Stomach (tissue), 9 donors: ENCODE results near the gene MRPS31. TPM values are rescaled to one million over a fixed set of nuclear protein-coding genes. Genes with fewer than 3 reads are reported as not detected.

Source experiments
- DNase-seq, 2 donors: peaks; one replicate each; pipeline versions ENCODE4 v3.0.0 to v3.0.0-alpha.2; 2013 to 2019
- H3K27ac ChIP-seq, 5 donors: fragments of 200-600 bp in 4 of 5; sonication (generic) in 4 of 5; one replicate each; pipeline ENCODE4 v1.5.1; 2013 to 2019; ENCODE audit warnings: mild to moderate bottlenecking in 1 of 5, moderate library complexity in 1 of 5
- H3K27me3 ChIP-seq, 3 donors: fragments of 200-600 bp; sonication (generic); one replicate each; pipeline ENCODE4 v1.5.1; 2017 to 2019; ENCODE audit warnings: mixed run types in 1 of 3
- H3K36me3 ChIP-seq, 4 donors: fragments of 200-600 bp; sonication (generic); 1 replicate in 3 of 4; 2 replicates in 1 of 4; pipeline ENCODE4 v1.5.1; 2016 to 2019
- H3K4me1 ChIP-seq, 4 donors: fragments of 200-600 bp; sonication (generic); one replicate each; pipeline ENCODE4 v1.5.1; 2016 to 2019
- H3K4me3 ChIP-seq, 4 donors: fragments of 200-600 bp; sonication (generic) in 3 of 4; one replicate each; pipeline ENCODE4 v1.5.1; 2016 to 2019; ENCODE audit warnings: mild to moderate bottlenecking in 1 of 4
- H3K9me3 ChIP-seq, 4 donors: fragments of 200-600 bp; sonication (generic); one replicate each; pipeline ENCODE4 v1.5.1; 2016 to 2019
- EP300 ChIP-seq: sonication (generic); formaldehyde crosslinking; IDR thresholded peaks from one replicate; pipeline ENCODE4 v1.6.1; 2017; ENCODE audit warnings: antibody characterized with exemption
- POLR2A ChIP-seq, 4 donors: fragments of 450-650 bp; IDR thresholded peaks; one replicate each; pipeline ENCODE4 v1.6.1; 2016; ENCODE audit warnings: antibody characterized with exemption in 4 of 4, control low read depth in 2 of 4, mild to moderate bottlenecking in 1 of 4, moderate library complexity in 1 of 4
- POLR2AphosphoS5 ChIP-seq, 3 donors: sonication (generic); formaldehyde crosslinking; IDR thresholded peaks; one replicate each; pipeline ENCODE4 v1.6.1; 2016; ENCODE audit warnings: antibody characterized with exemption in 3 of 3
- WGBS, 5 donors: extraction: QIAGEN DNeasy Blood & Tissue Kit in 3 of 5; methylation state at CpG; one replicate each; pipeline versions ENCODE4 v1.1.5 to v1.1.7; 2013 to 2018; 5-methylcytosine and 5-hydroxymethylcytosine counted together
- intact Hi-C: fragments of 100-400 bp; cut with DNase I; formaldehyde crosslinking; loops from one replicate; pipeline ENCODE4 v1.15.1; 2023; ENCODE audit warnings: low total_unique reads
- polyA plus RNA-seq, 3 donors: library from polyadenylated mRNA; stranded (reverse); fragments of 200-250 nt; gene quantifications; one replicate each; pipeline ENCODE4 v1.2.3, GENCODE V29; 2013
- total RNA-seq, 5 donors: library from RNA; depleted of rRNA; stranded (reverse); fragments of >200 nt; gene quantifications; one replicate each; pipeline versions ENCODE4 v1.1.0 to v1.2.3, GENCODE V29; 2014 to 2016
- TF ChIP-seq, protein P1 (sequence below), 7 experiments: fragments of 450-650 bp in 4 of 7; fragments of 200-600 bp in 3 of 7; sonication (generic) in 3 of 7; IDR thresholded peaks; one replicate each; pipeline ENCODE4 v1.5.1; 2016 to 2019; ENCODE audit warnings: antibody characterized with exemption in 7 of 7, control low read depth in 2 of 7, mild to moderate bottlenecking in 1 of 7
- donor health status: healthy with polysubstance abuse.
- donor health status: Bipolar disorder and iron deficiency.
- donor health status: healthy.

MRPS31 gene
- total and polyA plus RNA-seq, 8 donors, result 6.2 to 43.8 (median 24.9) TPM

DNA sequence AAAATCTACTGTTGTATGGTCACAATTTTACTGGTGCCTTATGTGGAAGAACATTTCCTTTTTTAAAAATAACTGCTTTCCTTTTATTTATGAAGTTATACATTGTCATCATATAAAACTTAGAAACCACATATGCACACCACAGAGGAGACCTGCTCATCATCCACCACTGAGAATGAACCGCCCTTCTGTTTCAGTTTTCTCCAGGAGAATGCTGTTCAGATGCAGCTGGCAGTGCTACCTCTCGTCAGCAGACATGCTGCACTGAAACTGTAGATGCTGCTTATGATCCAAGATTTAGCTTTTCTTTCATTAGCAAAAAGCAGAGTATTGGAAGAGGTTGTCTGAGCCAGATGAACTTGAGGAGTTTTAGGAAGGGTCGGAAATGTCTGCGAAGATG is 28.5 kb upstream of the MRPS31 start:
- Histone ChIP-seq H3K27me3 (no peaks in the 10 kb centered on the region), H3K36me3 (peaks cover 4 to 52% (median 46%) of the 10 kb centered on the region in 4 donors), H3K9me3 (no peaks in the 10 kb centered on the region), H3K27ac (peak overlapping the region in 3 of 5 donors; percentile 76 to 85 (median 80)), H3K4me1 (peaks cover 12 to 43% (median 33%) of the 10 kb centered on the region in 4 donors), H3K4me3 (no peak overlapping the region)
- 88 to 97% (median 92%) methylated on average over 4 of the region's 4 CpGs for WGBS, 5 donors
- intact Hi-C loops, result no loop called here
- TF ChIP-seq POLR2AphosphoS5 (IDR thresholded peaks at IDR 0.05), result no peak
- TF ChIP-seq, protein P1, sequence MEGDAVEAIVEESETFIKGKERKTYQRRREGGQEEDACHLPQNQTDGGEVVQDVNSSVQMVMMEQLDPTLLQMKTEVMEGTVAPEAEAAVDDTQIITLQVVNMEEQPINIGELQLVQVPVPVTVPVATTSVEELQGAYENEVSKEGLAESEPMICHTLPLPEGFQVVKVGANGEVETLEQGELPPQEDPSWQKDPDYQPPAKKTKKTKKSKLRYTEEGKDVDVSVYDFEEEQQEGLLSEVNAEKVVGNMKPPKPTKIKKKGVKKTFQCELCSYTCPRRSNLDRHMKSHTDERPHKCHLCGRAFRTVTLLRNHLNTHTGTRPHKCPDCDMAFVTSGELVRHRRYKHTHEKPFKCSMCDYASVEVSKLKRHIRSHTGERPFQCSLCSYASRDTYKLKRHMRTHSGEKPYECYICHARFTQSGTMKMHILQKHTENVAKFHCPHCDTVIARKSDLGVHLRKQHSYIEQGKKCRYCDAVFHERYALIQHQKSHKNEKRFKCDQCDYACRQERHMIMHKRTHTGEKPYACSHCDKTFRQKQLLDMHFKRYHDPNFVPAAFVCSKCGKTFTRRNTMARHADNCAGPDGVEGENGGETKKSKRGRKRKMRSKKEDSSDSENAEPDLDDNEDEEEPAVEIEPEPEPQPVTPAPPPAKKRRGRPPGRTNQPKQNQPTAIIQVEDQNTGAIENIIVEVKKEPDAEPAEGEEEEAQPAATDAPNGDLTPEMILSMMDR (IDR thresholded peaks at IDR 0.05), result no peak
- TF ChIP-seq EP300, result no peak
- no peak for TF ChIP-seq POLR2A (IDR thresholded peaks at IDR 0.05)
- no peak for DNase-seq

DNA sequence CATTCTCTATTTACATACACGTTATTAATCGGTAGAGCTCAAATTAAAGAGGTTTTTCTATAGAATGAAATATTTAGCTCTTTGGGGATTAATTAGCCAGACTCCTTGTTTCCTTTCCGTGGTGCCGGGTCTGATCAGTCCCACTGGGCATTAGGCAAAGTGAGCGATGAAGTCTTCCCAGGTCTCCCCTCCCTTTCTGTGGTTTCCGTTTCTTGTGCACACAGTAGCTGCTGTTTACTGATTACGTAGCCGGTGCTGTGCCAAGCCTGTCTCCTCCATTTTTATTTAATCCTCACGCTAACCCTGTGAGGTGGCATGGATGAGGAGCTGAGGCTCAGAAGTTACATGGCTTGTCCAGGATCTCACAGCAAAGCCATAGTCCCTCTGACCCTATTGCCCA is 27.4 kb upstream of the MRPS31 start:
- Histone ChIP-seq H3K9me3 (no peaks in the 10 kb centered on the region), H3K27me3 (no peaks in the 10 kb centered on the region), H3K36me3 (peaks cover 4 to 60% (median 49%) of the 10 kb centered on the region in 4 donors), H3K4me1 (peaks cover 12 to 41% (median 32%) of the 10 kb centered on the region in 4 donors), H3K27ac (peak overlapping the region; percentile 76 to 85 (median 80)), H3K4me3 (peak overlapping the region in 3 of 4 donors; percentile 2 to 20 (median 9))
- DNase-seq, result peak; percentile 78 to 80
- TF ChIP-seq EP300, result no peak
- TF ChIP-seq POLR2AphosphoS5 (IDR thresholded peaks at IDR 0.05), result peak in 2 of 3 donors; percentile 51 to 58
- intact Hi-C loops, result no loop called here
- 26 to 56% (median 50%) methylated on average over 9 of the region's 9 CpGs for WGBS, 5 donors

DNA sequence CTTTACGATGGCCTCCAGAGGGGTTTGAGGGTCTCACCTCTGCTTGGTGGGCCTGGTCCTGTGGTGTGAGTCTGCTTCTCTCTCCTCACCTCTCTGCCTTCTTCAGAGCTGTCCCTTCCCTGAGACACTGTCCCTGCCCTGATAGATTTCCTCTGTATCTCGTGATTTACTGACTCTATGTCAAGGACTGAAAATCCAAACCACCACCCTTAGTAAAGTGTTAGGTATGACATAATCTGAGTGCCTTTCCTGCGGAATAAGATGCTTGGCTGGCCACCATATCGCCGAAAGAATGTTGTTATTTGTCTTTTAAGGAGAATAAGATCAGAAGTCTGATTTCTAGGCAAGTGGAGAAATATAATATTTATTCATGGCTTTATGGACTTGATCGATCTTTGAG is 25.7 kb upstream of the MRPS31 start:
- H3K27ac ChIP-seq, result no peak overlapping the region
- intact Hi-C loops, result no loop called here
- WGBS, 5 donors, result 82 to 94% (median 88%) methylated on average over 6 of the region's 6 CpGs

DNA sequence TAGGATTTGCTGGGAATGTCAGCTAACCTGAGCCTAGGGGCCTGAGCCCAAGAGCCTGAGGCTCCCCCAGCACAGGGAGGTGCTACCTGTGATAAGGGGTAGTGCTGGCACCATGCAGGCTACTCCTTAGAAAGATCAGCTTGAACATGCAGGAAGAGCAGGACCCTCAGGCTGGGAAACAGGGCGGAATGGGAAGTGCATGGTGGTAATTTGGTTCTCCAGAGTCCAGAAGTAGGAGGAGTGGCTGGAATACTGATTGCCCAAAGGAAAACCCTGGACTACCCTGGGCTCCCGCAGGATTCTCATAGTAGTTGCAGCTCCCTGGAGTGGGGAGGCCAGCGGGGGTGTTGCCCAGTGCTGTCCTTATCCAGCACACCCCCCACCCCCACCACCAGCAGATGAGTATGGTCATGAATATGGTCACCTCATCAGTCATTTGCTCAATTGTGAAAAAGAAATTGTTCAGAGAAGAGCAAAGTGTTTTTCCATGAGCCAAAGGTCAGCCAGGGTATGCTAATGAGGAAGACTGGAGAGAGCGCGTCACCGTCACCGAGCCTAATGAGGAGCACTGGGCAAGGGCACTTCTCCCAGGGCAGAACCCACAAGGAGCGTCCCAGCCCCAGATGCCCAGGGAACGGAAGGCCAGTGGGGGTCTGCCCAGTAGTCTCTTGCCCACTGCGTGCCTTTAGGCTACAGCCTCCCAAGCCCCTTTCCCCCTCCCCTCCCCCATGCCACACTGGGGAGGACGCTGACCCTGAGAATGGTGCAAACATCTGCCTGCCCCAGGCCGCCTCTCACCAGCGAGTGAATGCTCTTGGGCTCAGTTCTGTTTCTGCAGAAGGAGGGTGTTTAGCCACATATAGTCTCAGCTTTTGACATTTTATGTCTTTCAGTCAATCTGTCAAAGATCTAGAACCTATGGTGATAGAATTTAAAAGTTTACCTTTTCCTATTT is 23.7 kb upstream of the MRPS31 start:
- peaks cover 7 to 22% (median 18%) of the 10 kb centered on the region in 4 donors for H3K4me1 ChIP-seq
- H3K4me3 ChIP-seq, result no peak overlapping the region
- H3K27ac ChIP-seq, result no peak overlapping the region
- no peaks in the 10 kb centered on the region for H3K9me3 ChIP-seq
- TF ChIP-seq POLR2A (IDR thresholded peaks at IDR 0.05) (no peak), EP300 (no peak), POLR2AphosphoS5 (IDR thresholded peaks at IDR 0.05) (no peak)
- TF ChIP-seq, protein P1 (IDR thresholded peaks at IDR 0.05), result no peak
- intact Hi-C loops, result no loop called here
- DNase-seq, result no peak
- no peaks in the 10 kb centered on the region for H3K27me3 ChIP-seq
- H3K36me3 ChIP-seq, result peaks cover 4 to 51% (median 34%) of the 10 kb centered on the region in 4 donors
- whole genome bisulfite sequencing, 5 donors, result 82 to 97% (median 94%) methylated on average over 12 to 13 of the region's 13 CpGs

More for the DNA sequence above, 25.7 kb upstream of the MRPS31 start:
- Histone ChIP-seq H3K36me3 (peaks cover 4 to 63% (median 45%) of the 10 kb centered on the region in 4 donors), H3K27me3 (no peaks in the 10 kb centered on the region), H3K9me3 (no peaks in the 10 kb centered on the region), H3K4me1 (peaks cover 6 to 24% (median 21%) of the 10 kb centered on the region in 4 donors), H3K4me3 (no peak overlapping the region)
- no peak for DNase-seq
- TF ChIP-seq EP300, result no peak
- TF ChIP-seq, protein P1 (IDR thresholded peaks at IDR 0.05), result no peak
- no peak for TF ChIP-seq POLR2AphosphoS5 (IDR thresholded peaks at IDR 0.05)
- no peak for TF ChIP-seq POLR2A (IDR thresholded peaks at IDR 0.05)
